ENCODE results near the gene ZDHHC22. TPM values are rescaled to one million over a fixed set of nuclear protein-coding genes. Genes with fewer than 3 reads are reported as not detected.

ZDHHC22 gene
- total RNA-seq, 1 donor from 2014 or later = not detected

DNA sequence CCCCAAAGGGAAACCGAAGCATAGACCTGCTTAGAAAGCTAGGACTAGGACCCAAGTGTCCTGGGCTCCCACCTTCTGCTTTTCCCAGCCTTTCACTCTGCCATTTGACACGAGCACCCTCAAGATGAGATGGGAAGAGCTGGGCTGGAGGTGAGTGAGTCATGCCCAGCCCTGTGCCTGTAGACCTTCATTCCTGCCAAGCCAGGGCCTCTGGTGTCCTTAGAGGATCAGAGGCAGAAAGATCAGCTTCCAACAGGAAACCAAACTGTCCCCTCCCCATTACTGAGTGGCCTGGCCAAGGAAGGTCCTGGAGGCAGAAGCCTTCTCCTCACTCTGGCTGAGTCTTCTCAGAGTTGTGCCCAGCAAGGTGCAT, 43.5 kb upstream of the ZDHHC22 start:
- TF ChIP-seq, protein P1, sequence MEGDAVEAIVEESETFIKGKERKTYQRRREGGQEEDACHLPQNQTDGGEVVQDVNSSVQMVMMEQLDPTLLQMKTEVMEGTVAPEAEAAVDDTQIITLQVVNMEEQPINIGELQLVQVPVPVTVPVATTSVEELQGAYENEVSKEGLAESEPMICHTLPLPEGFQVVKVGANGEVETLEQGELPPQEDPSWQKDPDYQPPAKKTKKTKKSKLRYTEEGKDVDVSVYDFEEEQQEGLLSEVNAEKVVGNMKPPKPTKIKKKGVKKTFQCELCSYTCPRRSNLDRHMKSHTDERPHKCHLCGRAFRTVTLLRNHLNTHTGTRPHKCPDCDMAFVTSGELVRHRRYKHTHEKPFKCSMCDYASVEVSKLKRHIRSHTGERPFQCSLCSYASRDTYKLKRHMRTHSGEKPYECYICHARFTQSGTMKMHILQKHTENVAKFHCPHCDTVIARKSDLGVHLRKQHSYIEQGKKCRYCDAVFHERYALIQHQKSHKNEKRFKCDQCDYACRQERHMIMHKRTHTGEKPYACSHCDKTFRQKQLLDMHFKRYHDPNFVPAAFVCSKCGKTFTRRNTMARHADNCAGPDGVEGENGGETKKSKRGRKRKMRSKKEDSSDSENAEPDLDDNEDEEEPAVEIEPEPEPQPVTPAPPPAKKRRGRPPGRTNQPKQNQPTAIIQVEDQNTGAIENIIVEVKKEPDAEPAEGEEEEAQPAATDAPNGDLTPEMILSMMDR (IDR thresholded peaks at IDR 0.05) = no peak
- Histone ChIP-seq H3K36me3 (no peaks in the 10 kb centered on the region), H3K4me3 (no peak overlapping the region), H3K27me3 (peaks cover 40% of the 10 kb centered on the region), H3K4me1 (no peaks in the 10 kb centered on the region), H3K27ac (no peak overlapping the region), H3K9me3 (no peaks in the 10 kb centered on the region)
- no peak for DNase-seq
- intact Hi-C loops (cut with DNase I) = no loop called here
- no peak for ATAC-seq

DNA sequence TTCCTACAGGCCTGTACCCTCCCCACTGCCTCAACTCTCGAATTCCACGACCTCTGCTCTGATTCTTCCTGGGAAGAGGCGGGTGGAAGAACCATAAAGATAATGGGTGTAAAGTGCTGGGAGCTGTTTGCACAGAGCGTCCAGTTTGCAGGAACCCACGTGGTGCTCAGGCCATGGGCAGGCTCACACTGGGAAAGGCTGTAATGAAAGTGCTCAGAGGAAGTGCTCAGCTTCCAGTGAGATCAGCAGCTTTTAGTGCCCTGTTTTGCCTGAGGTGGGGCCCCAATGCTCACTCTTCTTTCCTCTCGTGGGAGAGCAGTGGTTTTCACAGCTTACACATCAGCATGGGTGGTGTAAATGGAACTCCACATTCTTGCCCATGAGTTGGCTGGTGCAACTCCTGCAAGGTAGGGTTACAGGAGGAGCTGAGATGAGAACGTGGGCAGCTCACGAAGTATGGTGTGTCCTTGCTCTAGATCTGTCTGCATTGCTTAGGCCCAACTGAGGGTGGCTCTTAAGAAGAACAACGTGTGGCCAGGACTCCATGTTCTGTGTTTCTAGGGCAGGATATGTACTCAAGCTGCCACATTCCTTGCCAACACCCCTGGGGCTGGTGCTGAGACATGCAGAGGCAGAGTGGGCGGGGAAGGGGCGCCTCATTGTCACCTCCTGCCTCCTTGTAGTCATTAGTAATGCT, 43.0 kb upstream of the ZDHHC22 start:
- Histone ChIP-seq H3K27me3 (peaks cover 46% of the 10 kb centered on the region), H3K4me1 (no peaks in the 10 kb centered on the region), H3K4me3 (no peak overlapping the region), H3K36me3 (no peaks in the 10 kb centered on the region), H3K9me3 (no peaks in the 10 kb centered on the region), H3K27ac (no peak overlapping the region)
- intact Hi-C loops (cut with DNase I) = no loop called here
- ATAC-seq (no peak), DNase-seq (no peak)
- TF ChIP-seq, protein P1 (IDR thresholded peaks at IDR 0.05) = no peak

DNA sequence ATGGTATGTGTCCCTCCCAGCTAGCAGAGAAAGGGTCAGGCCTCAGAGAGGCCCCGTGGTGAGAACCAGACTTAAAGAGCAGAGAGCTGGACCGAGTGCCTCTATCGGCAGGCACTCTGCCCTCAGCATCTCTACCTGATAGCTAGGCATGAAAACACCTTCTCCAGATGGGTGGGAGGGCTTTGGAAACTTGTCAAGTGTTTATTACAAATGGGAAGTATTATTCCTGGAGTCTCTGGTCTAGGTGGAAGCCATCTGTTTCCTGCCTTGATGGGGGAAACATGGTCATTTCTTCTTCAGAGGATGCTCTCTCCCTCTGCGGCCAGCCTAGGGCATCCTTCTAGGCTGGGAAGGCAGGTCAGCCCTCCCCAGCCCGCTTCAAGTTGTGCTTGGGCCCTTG, 42.3 kb upstream of the ZDHHC22 start:
- H3K9me3 ChIP-seq = no peaks in the 10 kb centered on the region
- no peaks in the 10 kb centered on the region for H3K36me3 ChIP-seq
- H3K4me3 ChIP-seq = no peak overlapping the region
- TF ChIP-seq, protein P1 (IDR thresholded peaks at IDR 0.05) = no peak
- no peak overlapping the region for H3K27ac ChIP-seq
- DNase-seq (no peak), ATAC-seq (no peak)
- peaks cover 46% of the 10 kb centered on the region for H3K27me3 ChIP-seq
- intact Hi-C loops (cut with DNase I) = no loop called here
- H3K4me1 ChIP-seq = no peaks in the 10 kb centered on the region

DNA sequence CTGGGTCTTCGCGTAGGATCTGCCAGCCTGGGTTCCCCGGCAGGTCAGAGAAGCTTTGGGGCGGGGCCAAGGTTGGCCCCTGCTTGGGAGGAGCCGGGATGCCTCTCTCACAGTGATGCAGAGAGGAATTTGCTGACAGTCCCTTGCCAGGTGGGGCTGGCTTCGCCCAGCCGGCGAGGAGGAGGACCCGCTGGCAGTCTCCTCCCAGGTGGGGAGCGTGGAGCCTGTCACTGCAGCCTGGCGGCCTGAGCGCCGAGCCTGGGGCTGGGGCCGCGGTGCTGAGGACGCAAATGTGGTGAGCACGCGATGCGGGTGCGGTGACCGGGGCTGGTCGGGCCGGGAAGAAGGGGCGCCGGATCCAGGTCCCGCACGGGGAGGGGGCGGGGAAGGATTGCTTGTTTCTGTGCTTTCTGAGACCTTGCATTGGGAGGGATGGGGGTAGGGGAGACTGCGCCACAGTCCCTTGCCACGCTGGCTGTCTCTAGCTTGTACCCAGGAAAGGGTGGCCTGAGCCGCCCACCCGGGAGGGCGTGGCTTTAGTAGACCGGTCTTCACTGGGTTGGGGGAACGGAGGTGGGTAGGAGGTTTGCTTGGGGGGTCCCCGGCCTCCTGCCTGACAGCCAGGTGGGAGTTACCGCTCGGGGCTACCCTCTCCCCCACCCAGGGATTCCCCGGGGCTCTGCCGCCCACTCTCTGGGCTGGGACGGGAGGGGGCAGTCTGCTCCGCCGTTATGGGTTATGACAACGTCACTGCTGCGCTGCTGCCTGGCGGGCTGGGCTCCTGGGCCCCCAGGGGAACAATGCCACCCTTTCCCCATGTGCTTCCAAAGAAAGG, 40.2 kb upstream of the ZDHHC22 start, which contains the start of gene TMEM63C:
TSS of gene TMEM63C (plus strand) at position 196 of the 835 bp plus-strand sequence. CDS start 37,016 bp downstream, outside the sequence.
- Histone ChIP-seq H3K27ac (no peak within 1 kb of the TSS), H3K36me3 (no peaks in the 10 kb centered on the region), H3K4me1 (no peaks in the 10 kb centered on the region), H3K9me3 (no peaks in the 10 kb centered on the region), H3K27me3 (peaks cover 46% of the 10 kb centered on the region), H3K4me3 (peak within 1 kb of the TSS; percentile 36)
- intact Hi-C loops (cut with DNase I) = no loop called here
- DNase-seq (no peak), ATAC-seq (peak; percentile 55)
- TF ChIP-seq, protein P1 (IDR thresholded peaks at IDR 0.05) = no peak

DNA sequence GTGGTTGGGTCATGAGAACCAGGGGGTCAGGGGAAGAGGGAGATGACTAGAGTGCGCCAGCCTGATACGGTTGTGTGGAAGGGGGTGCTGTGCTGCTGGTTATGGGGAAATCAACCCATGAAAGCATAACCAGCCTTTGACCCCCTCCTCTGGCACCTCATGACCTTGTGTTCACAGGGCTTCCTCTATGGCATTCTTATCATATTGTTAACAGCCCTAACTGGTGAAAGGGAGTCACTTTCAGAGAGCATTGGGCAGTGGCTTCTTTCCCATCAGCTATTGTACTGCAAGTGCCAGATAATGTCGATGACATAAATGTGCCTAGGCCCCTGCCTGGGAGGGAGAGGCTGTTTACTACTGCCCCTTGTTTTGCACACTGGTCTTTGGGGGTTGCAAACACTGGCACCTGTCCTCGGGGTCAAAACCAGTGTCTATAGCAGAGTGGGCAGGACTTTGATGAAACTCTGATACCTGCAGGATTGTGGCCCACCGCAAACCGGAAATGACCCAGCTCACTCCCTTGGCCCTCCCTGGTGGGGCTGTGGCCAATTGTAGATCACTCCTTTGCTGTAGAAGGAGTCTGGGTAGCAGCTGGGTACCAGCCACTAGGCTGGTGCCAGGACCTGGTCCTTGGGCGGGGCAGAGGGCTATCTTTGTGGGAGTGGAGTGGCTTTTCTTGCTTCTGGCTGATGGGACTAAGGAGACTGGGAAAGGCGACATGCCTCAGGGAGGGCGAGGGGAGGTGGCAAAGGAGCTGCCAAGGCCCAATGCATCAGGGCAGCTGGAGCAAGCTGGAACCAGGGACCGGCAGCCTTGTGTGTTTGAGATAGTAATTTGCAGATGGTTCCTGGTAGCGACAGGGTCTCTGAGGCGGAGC, 39.4 kb upstream of the ZDHHC22 start:
- no peak for DNase-seq
- intact Hi-C loops (cut with DNase I) = no loop called here

More for the DNA sequence above, 39.4 kb upstream of the ZDHHC22 start:
- H3K27ac ChIP-seq = no peak overlapping the region
- peak overlapping the region; percentile 36 for H3K4me3 ChIP-seq
- H3K36me3 ChIP-seq = no peaks in the 10 kb centered on the region
- H3K4me1 ChIP-seq = no peaks in the 10 kb centered on the region
- TF ChIP-seq, protein P1 (IDR thresholded peaks at IDR 0.05) = no peak
- no peak for ATAC-seq
- peaks cover 46% of the 10 kb centered on the region for H3K27me3 ChIP-seq
- no peaks in the 10 kb centered on the region for H3K9me3 ChIP-seq
